Esophagus (tissue), 2 donors: ENCODE data around the gene RUNX2. TPM values are rescaled to one million over a fixed set of nuclear protein-coding genes. Genes with fewer than 3 reads are reported as not detected.

ENCODE experiments used
- H3K27ac ChIP-seq, 2 donors: one replicate each; pipeline ENCODE4 v1.5.1; 2013; ENCODE audit warnings: low read depth in 2 of 2, mild to moderate bottlenecking in 2 of 2, inconsistent platforms in 1 of 2, low read length in 1 of 2, moderate library complexity in 1 of 2
- H3K27me3 ChIP-seq, 2 donors: one replicate each; pipeline ENCODE4 v1.6.1; 2013; ENCODE audit warnings: low read length in 2 of 2, control low read depth in 1 of 2, mild to moderate bottlenecking in 1 of 2; ENCODE audit not compliant: insufficient read depth in 2 of 2, control insufficient read depth in 1 of 2
- H3K36me3 ChIP-seq, 2 donors: one replicate each; pipeline ENCODE4 v1.6.1; 2013; ENCODE audit warnings: low read length in 1 of 2; ENCODE audit not compliant: control insufficient read depth in 2 of 2, insufficient read depth in 2 of 2
- H3K4me1 ChIP-seq, 2 donors: one replicate each; pipeline ENCODE4 v1.6.1; 2013; ENCODE audit warnings: low read length in 1 of 2; ENCODE audit not compliant: control insufficient read depth in 2 of 2, insufficient read depth in 2 of 2
- H3K4me3 ChIP-seq, 2 donors: one replicate each; pipeline ENCODE4 v1.5.1; 2013; ENCODE audit warnings: low read length in 2 of 2, mild to moderate bottlenecking in 2 of 2, low read depth in 1 of 2, moderate library complexity in 1 of 2
- H3K9me3 ChIP-seq, 2 donors: one replicate each; pipeline ENCODE4 v1.6.1; 2013; ENCODE audit warnings: mild to moderate bottlenecking in 2 of 2, low read depth in 1 of 2, low read length in 1 of 2, moderate library complexity in 1 of 2; ENCODE audit not compliant: control insufficient read depth in 2 of 2, insufficient read depth in 1 of 2
- WGBS, 2 donors: extraction: QIAGEN DNeasy Blood & Tissue Kit; methylation state at CpG; one replicate each; pipeline ENCODE4 v1.1.7; 2013; 5-methylcytosine and 5-hydroxymethylcytosine counted together
- polyA plus RNA-seq, 2 donors: library from polyadenylated mRNA; stranded (reverse); fragments of 200-250 nt; gene quantifications; one replicate each; pipeline ENCODE4 v1.2.3, GENCODE V29; 2013
- donor health status: healthy with polysubstance abuse.
- donor health status: Bipolar disorder and iron deficiency.

The RUNX2 gene
- polyA plus RNA-seq, 2 donors, result 0.31 to 0.75 TPM

DNA sequence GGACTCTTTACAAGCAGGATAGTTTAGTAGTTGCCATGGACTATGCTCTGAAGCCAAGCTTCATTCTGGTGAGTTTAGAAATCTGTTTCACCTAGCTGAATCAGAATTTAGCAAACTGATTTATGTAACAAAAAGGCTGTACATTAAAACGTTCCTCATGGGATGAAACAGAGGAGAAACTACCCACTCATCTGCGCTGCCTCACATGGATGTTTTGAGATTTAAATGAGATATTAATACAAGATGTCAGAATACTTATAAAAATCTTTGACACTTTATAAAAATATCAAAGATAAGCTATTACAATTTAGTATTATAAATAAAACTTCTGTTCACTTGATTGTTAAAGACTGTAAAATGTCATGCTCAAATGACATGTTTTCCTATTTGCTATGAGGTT lies 16.8 kb downstream of the RUNX2 start:
- Histone ChIP-seq H3K36me3 (no peaks in the 10 kb centered on the region), H3K27ac (no peak overlapping the region), H3K27me3 (no peaks in the 10 kb centered on the region), H3K4me3 (no peak overlapping the region), H3K4me1 (no peaks in the 10 kb centered on the region), H3K9me3 (no peaks in the 10 kb centered on the region)
- WGBS, 2 donors, result 79 to 80% methylated on average over 2 of the region's 2 CpGs

- Histone ChIP-seq H3K27ac (no peak overlapping the region), H3K4me3 (no peak overlapping the region), H3K27me3 (no peaks in the 10 kb centered on the region), H3K36me3 (no peaks in the 10 kb centered on the region), H3K9me3 (no peaks in the 10 kb centered on the region), H3K4me1 (no peaks in the 10 kb centered on the region)
Measured at GRCh38 chr6:45350186-45350710, 22.1 kb downstream of the RUNX2 start.

GRCh38 chr6:45351076-45351475 lies 22.9 kb downstream of the RUNX2 start:
- WGBS, 2 donors, result 97 to 98% methylated on average over 3 of the region's 3 CpGs
- no peak overlapping the region for H3K27ac ChIP-seq

GRCh38 chr6:45351667-45352066 lies 23.5 kb downstream of the RUNX2 start:
- no peaks in the 10 kb centered on the region for H3K36me3 ChIP-seq
- WGBS, 2 donors, result 78 to 79% methylated on average over 1 of the region's 1 CpG
- no peak overlapping the region for H3K4me3 ChIP-seq
- H3K9me3 ChIP-seq, result no peaks in the 10 kb centered on the region
- H3K27me3 ChIP-seq, result no peaks in the 10 kb centered on the region
- H3K27ac ChIP-seq, result no peak overlapping the region
- H3K4me1 ChIP-seq, result no peaks in the 10 kb centered on the region

More at GRCh38 chr6:45351076-45351475, 22.9 kb downstream of the RUNX2 start:
- no peaks in the 10 kb centered on the region for H3K9me3 ChIP-seq
- H3K27me3 ChIP-seq, result no peaks in the 10 kb centered on the region
- H3K4me3 ChIP-seq, result no peak overlapping the region
- no peaks in the 10 kb centered on the region for H3K36me3 ChIP-seq
- no peaks in the 10 kb centered on the region for H3K4me1 ChIP-seq

DNA sequence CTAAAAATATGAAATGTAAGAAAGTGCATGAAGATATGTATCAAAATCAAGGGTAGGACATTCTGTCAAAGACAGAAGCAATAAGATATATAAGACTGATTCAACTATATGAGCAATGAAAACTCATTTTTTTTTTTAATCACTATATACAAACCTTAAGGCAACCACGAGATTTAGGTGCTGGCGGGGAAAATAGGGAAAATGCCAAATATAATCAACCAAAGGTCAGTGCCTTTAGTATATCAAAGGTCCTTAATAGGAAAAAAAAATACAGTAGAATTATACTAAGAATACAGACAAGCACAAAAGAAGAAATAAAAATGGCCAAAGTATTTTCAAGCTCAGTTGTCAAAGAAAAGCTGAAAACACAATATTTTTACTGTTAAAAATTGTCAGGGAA lies 25.5 kb downstream of the RUNX2 start:
- H3K4me1 ChIP-seq, result no peaks in the 10 kb centered on the region
- no peak overlapping the region for H3K27ac ChIP-seq
- H3K36me3 ChIP-seq, result no peaks in the 10 kb centered on the region
- no peak overlapping the region for H3K4me3 ChIP-seq
- no peaks in the 10 kb centered on the region for H3K27me3 ChIP-seq
- WGBS, 2 donors, result 69 to 93% methylated on average over 2 of the region's 2 CpGs
- H3K9me3 ChIP-seq, result no peaks in the 10 kb centered on the region

DNA sequence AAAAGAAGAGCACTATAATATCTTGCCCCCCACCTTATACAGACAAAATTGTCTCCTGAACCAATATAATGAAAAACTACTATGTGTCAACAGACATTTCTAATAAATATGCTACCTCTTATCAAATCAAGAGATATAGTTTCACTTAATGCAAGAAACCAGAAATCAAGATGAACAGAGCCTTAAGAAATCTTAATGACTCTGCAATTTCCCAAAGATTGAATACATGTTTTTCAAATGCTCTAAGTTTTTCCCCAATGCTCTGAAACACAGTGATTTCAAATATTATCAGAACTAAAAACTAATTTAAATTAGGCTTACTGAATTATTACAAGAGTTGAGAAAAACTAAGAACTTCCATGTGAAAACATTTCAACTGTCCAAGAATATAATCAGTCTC lies 36.3 kb downstream of the RUNX2 start:
- Histone ChIP-seq H3K4me1 (no peaks in the 10 kb centered on the region), H3K27me3 (no peaks in the 10 kb centered on the region), H3K9me3 (no peaks in the 10 kb centered on the region), H3K27ac (no peak overlapping the region), H3K36me3 (no peaks in the 10 kb centered on the region), H3K4me3 (no peak overlapping the region)

GRCh38 chr6:45365036-45365435 lies 36.9 kb downstream of the RUNX2 start:
- no peaks in the 10 kb centered on the region for H3K27me3 ChIP-seq
- 94 to 95% methylated on average over 1 of the region's 1 CpG for WGBS, 2 donors

GRCh38 chr6:45366534-45366933 lies 38.4 kb downstream of the RUNX2 start:
- Histone ChIP-seq H3K4me3 (no peak overlapping the region), H3K27ac (no peak overlapping the region)
- 93 to 100% methylated on average over 1 of the region's 1 CpG for WGBS, 2 donors

More at GRCh38 chr6:45365036-45365435, 36.9 kb downstream of the RUNX2 start:
- H3K4me3 ChIP-seq, result no peak overlapping the region
- H3K27ac ChIP-seq, result no peak overlapping the region
- H3K36me3 ChIP-seq, result no peaks in the 10 kb centered on the region
- H3K9me3 ChIP-seq, result no peaks in the 10 kb centered on the region
- no peaks in the 10 kb centered on the region for H3K4me1 ChIP-seq

DNA sequence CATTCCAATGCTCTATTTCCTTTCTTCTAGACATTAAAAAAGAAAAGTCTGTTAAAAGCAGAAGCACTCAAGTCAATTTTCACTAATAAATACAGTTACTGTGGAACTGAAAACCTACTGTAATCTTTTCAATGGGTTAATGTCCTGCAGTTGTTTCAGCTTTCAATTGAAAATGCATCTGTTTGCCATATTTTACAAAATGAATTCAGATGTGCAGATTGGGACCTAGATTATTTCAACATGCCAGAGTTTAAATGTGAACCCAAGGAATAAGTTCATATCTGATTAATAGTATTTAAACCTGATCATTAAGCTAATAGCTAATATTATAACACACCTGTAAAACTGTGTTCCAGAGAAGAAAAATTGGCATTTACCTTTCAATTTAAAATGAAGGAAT lies 39.9 kb downstream of the RUNX2 start:
- Histone ChIP-seq H3K27ac (no peak overlapping the region), H3K4me1 (no peaks in the 10 kb centered on the region), H3K4me3 (no peak overlapping the region), H3K36me3 (no peaks in the 10 kb centered on the region), H3K27me3 (no peaks in the 10 kb centered on the region), H3K9me3 (no peaks in the 10 kb centered on the region)

More at GRCh38 chr6:45366534-45366933, 38.4 kb downstream of the RUNX2 start:
- H3K4me1 ChIP-seq, result no peaks in the 10 kb centered on the region
- no peaks in the 10 kb centered on the region for H3K27me3 ChIP-seq
- H3K36me3 ChIP-seq, result no peaks in the 10 kb centered on the region
- no peaks in the 10 kb centered on the region for H3K9me3 ChIP-seq

DNA sequence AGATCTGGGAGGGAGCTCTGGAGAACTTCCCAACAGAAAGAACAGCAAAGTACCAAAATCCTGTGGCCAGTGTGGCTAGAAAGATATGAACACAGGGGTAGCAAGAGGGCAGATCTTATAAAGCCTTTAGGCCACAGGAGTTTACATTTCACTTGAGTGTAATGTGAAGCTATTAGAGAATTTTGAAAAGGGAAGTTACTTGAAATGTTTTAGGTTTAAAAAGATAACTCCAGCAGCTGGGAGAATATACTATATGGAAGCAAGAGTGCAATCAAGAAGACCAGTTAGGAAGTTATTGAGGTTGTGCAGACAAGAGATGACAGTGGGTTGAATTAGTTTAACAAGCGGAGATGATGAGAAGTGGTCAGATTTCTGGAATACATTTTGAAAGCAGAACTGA lies 41.7 kb downstream of the RUNX2 start:
- no peak overlapping the region for H3K4me3 ChIP-seq
- H3K27ac ChIP-seq, result no peak overlapping the region
- no peaks in the 10 kb centered on the region for H3K9me3 ChIP-seq
- H3K4me1 ChIP-seq, result no peaks in the 10 kb centered on the region
- no peaks in the 10 kb centered on the region for H3K27me3 ChIP-seq
- H3K36me3 ChIP-seq, result no peaks in the 10 kb centered on the region
- WGBS, 2 donors, result 94 to 99% methylated on average over 1 of the region's 1 CpG
